WTC11 (cell line): Measurements from ENCODE around the gene CIP2A. TPM values are rescaled to one million over a fixed set of nuclear protein-coding genes. Genes with fewer than 3 reads are reported as not detected.

ENCODE experiments used
- ATAC-seq: fragments of 200-7000 bp; cut with Tn5 transposase; 2 replicates; pipeline ENCODE4 v1.10.0; 2021; ENCODE audit warnings: mild to moderate bottlenecking, moderate library complexity
- CTCF ChIA-PET: fragments of 300-600 bp; sonication (Branson Sonifier 250); formaldehyde crosslinking; loops from one replicate; lab custom pipeline; 2021; ENCODE audit warnings: antibody characterized with exemption; lab: Charles Lee
- POLR2A ChIA-PET: fragments of 350-600 bp; sonication (Branson Sonifier 250); formaldehyde crosslinking; loops from one replicate; lab custom pipeline; 2021; ENCODE audit warnings: antibody characterized with exemption; lab: Charles Lee
- DNase-seq: peaks from one replicate; pipeline ENCODE4 v3.0.0; 2021; ENCODE audit warnings: low spot score
- H3K27ac Mint-ChIP-seq: 2 replicates; pipeline ENCODE4 v1.8.0; 2021; ENCODE audit warnings: mixed read lengths
- H3K27me3 Mint-ChIP-seq: 2 replicates; pipeline ENCODE4 v1.8.0; 2021; ENCODE audit warnings: low read depth, mild to moderate bottlenecking, moderate library complexity, mixed read lengths
- H3K36me3 Mint-ChIP-seq: 2 replicates; pipeline ENCODE4 v1.8.0; 2021; ENCODE audit warnings: mixed read lengths
- H3K4me1 Mint-ChIP-seq: 2 replicates; pipeline ENCODE4 v1.8.0; 2022; ENCODE audit warnings: mixed read lengths
- H3K4me3 Mint-ChIP-seq: 2 replicates; pipeline ENCODE4 v1.8.0; 2021; ENCODE audit warnings: mild to moderate bottlenecking, moderate library complexity, mixed read lengths
- H3K9me3 Mint-ChIP-seq: 2 replicates; pipeline ENCODE4 v1.8.0; 2021; ENCODE audit warnings: mixed read lengths
- ATF1 ChIP-seq: sonication (generic); formaldehyde crosslinking; IDR thresholded peaks from 2 replicates; pipeline ENCODE4 v1.8.1; 2023; ENCODE audit warnings: mild to moderate bottlenecking, moderate library complexity, missing genetic modification reagents
- CREM ChIP-seq: sonication (generic); formaldehyde crosslinking; IDR thresholded peaks from 2 replicates; pipeline ENCODE4 v1.8.1; 2022; ENCODE audit warnings: mild to moderate bottlenecking, missing genetic modification reagents, moderate library complexity
- FOXP1 ChIP-seq: sonication (generic); formaldehyde crosslinking; IDR thresholded peaks from 2 replicates; pipeline ENCODE4 v1.8.0; 2022; ENCODE audit warnings: missing genetic modification reagents, mild to moderate bottlenecking, moderate library complexity, borderline replicate concordance
- GRHL2 ChIP-seq: fragments of 250-450 bp; sonication (Bioruptor Pico); IDR thresholded peaks from 2 replicates; pipeline ENCODE4 v1.8.0; 2022; ENCODE audit warnings: mild to moderate bottlenecking, moderate library complexity; ENCODE audit not compliant: insufficient replicate concordance, severe bottlenecking
- OVOL2 ChIP-seq: fragments of 250-450 bp; sonication (Bioruptor Pico); IDR thresholded peaks from 2 replicates; pipeline ENCODE4 v1.9.0; 2021; ENCODE audit warnings: mild to moderate bottlenecking, borderline replicate concordance
- ZNF416 ChIP-seq: fragments of 250-450 bp; sonication (Bioruptor Pico); IDR thresholded peaks from 2 replicates; pipeline ENCODE4 v1.9.0; 2021; ENCODE audit warnings: mild to moderate bottlenecking, inconsistent platforms
- total RNA-seq: library from RNA; stranded (reverse); gene quantifications from 3 replicates; pipeline ENCODE4 v1.2.3, GENCODE V29; 2021
- TF ChIP-seq, protein P1 (sequence below): sonication (generic); formaldehyde crosslinking; IDR thresholded peaks from 2 replicates; pipeline ENCODE4 v1.8.1; 2023; ENCODE audit warnings: mild to moderate bottlenecking, missing genetic modification reagents, moderate library complexity
- TF ChIP-seq, protein P2 (sequence below): fragments of 250-450 bp; sonication (Bioruptor Pico); conservative IDR thresholded peaks from 2 replicates; pipeline ENCODE4 v1.9.0; 2021; ENCODE audit warnings: mild to moderate bottlenecking
- TF ChIP-seq, protein P3 (sequence below): sonication (generic); formaldehyde crosslinking; IDR thresholded peaks from 2 replicates; pipeline ENCODE4 v1.8.0; 2022; ENCODE audit warnings: missing genetic modification reagents
- TF ChIP-seq, protein P4 (sequence below): sonication (generic); formaldehyde crosslinking; IDR thresholded peaks from 2 replicates; pipeline ENCODE4 v1.8.1; 2023; ENCODE audit warnings: mild to moderate bottlenecking, missing genetic modification reagents
- TF ChIP-seq, protein P5 (sequence below): sonication (generic); formaldehyde crosslinking; IDR thresholded peaks from 2 replicates; pipeline ENCODE4 v1.8.1; 2022; ENCODE audit warnings: missing genetic modification reagents, borderline replicate concordance
- TF ChIP-seq, protein P6 (sequence below): sonication (generic); formaldehyde crosslinking; IDR thresholded peaks from 2 replicates; pipeline ENCODE4 v1.8.1; 2022; ENCODE audit warnings: low read depth, mild to moderate bottlenecking, moderate library complexity, missing genetic modification reagents, borderline replicate concordance

Gene CIP2A
- total RNA-seq, 1 experiment from 2014 or later = 32.8 TPM

DNA sequence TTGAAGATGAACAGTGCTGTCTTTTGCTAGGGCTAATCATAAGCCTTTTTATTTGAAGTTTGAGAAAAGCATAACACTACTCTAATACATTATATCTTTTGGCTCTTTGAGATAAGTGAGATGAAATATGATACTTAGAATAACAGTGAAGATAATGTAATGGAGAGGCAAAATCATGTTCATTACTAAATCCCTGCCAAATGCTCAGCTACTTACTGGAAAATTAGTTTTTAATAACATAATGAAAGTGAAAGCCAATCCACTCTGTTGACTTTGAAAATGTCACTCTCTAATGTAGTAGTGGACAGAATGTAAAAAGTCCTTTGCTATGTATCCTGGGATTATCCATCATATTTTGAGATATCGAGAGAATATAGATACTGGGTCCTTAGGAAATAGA, 43.0 kb downstream of the CIP2A start (continued):
- TF ChIP-seq GRHL2 (CRISPR knock-in tag) (no peak), ZNF416 (no peak), CREM (CRISPR knock-in tag) (no peak), FOXP1 (CRISPR knock-in tag) (no peak), ATF1 (no peak), OVOL2 (CRISPR knock-in tag) (no peak)
- TF ChIP-seq, protein P1, sequence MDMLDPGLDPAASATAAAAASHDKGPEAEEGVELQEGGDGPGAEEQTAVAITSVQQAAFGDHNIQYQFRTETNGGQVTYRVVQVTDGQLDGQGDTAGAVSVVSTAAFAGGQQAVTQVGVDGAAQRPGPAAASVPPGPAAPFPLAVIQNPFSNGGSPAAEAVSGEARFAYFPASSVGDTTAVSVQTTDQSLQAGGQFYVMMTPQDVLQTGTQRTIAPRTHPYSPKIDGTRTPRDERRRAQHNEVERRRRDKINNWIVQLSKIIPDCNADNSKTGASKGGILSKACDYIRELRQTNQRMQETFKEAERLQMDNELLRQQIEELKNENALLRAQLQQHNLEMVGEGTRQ (CRISPR knock-in tag) = no peak
- TF ChIP-seq, protein P2, sequence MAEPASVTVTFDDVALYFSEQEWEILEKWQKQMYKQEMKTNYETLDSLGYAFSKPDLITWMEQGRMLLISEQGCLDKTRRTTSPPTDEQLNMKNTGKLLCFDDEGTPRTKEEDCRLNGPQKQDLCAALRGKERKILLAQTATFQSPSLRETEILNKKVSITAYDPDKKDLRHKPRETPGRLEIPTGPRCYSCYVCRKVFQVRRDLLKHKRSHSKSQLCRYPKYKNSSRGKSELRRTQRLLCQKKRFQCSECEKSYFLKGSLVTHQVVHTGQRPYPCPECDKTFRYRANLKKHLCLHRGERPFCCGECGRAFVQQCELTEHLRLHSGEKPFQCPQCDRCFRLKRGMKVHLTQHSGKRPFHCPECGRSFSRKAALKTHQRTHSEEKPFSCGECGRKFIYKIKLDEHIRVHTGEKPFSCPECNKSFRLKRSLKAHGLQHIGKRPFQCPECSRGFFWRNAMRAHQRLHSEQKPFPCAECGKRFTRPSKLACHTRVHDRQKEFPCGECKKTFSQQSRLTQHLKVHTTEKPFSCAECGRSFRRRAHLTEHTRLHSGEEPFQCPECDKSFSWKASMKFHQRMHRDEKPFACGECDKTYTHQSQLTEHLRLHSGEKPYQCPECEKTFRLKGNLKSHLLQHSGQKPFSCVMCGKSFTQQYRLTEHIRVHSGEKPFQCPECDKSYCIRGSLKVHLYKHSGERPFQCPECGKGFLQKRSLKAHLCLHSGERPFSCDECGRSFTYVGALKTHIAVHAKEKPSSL (CRISPR knock-in tag) = no peak
- TF ChIP-seq, protein P3, sequence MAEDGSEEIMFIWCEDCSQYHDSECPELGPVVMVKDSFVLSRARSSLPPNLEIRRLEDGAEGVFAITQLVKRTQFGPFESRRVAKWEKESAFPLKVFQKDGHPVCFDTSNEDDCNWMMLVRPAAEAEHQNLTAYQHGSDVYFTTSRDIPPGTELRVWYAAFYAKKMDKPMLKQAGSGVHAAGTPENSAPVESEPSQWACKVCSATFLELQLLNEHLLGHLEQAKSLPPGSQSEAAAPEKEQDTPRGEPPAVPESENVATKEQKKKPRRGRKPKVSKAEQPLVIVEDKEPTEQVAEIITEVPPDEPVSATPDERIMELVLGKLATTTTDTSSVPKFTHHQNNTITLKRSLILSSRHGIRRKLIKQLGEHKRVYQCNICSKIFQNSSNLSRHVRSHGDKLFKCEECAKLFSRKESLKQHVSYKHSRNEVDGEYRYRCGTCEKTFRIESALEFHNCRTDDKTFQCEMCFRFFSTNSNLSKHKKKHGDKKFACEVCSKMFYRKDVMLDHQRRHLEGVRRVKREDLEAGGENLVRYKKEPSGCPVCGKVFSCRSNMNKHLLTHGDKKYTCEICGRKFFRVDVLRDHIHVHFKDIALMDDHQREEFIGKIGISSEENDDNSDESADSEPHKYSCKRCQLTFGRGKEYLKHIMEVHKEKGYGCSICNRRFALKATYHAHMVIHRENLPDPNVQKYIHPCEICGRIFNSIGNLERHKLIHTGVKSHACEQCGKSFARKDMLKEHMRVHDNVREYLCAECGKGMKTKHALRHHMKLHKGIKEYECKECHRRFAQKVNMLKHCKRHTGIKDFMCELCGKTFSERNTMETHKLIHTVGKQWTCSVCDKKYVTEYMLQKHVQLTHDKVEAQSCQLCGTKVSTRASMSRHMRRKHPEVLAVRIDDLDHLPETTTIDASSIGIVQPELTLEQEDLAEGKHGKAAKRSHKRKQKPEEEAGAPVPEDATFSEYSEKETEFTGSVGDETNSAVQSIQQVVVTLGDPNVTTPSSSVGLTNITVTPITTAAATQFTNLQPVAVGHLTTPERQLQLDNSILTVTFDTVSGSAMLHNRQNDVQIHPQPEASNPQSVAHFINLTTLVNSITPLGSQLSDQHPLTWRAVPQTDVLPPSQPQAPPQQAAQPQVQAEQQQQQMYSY (CRISPR knock-in tag) = no peak

DNA sequence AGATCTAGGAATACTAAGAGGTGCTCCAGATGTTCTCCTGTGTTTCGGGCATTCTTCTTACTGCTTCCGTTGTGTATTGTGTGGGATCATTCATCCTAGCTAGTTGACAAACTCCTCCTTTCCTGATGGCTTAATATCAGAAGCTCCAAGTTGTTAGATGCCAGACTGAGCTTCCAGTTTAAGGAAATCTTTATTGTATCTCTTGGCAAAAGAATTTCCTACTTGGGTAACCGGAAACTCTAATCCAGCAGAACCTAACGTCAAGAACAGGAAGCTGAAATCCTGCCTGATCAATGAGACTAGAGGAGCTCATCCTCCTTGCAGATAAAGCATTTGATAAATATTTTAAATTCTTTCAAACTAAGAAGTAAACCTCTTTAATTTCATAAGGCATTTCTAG, 51.2 kb downstream of the CIP2A start:
- Mint-ChIP-seq H3K4me1 (peaks cover 20% of the 10 kb centered on the region), H3K27ac (no peak overlapping the region), H3K27me3 (no peaks in the 10 kb centered on the region), H3K4me3 (no peak overlapping the region), H3K9me3 (peaks cover 2% of the 10 kb centered on the region), H3K36me3 (peaks cover 7% of the 10 kb centered on the region)
- DNase-seq = no peak
- TF ChIP-seq, protein P4, sequence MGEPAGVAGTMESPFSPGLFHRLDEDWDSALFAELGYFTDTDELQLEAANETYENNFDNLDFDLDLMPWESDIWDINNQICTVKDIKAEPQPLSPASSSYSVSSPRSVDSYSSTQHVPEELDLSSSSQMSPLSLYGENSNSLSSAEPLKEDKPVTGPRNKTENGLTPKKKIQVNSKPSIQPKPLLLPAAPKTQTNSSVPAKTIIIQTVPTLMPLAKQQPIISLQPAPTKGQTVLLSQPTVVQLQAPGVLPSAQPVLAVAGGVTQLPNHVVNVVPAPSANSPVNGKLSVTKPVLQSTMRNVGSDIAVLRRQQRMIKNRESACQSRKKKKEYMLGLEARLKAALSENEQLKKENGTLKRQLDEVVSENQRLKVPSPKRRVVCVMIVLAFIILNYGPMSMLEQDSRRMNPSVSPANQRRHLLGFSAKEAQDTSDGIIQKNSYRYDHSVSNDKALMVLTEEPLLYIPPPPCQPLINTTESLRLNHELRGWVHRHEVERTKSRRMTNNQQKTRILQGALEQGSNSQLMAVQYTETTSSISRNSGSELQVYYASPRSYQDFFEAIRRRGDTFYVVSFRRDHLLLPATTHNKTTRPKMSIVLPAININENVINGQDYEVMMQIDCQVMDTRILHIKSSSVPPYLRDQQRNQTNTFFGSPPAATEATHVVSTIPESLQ (CRISPR knock-in tag) = no peak
- TF ChIP-seq, protein P5, sequence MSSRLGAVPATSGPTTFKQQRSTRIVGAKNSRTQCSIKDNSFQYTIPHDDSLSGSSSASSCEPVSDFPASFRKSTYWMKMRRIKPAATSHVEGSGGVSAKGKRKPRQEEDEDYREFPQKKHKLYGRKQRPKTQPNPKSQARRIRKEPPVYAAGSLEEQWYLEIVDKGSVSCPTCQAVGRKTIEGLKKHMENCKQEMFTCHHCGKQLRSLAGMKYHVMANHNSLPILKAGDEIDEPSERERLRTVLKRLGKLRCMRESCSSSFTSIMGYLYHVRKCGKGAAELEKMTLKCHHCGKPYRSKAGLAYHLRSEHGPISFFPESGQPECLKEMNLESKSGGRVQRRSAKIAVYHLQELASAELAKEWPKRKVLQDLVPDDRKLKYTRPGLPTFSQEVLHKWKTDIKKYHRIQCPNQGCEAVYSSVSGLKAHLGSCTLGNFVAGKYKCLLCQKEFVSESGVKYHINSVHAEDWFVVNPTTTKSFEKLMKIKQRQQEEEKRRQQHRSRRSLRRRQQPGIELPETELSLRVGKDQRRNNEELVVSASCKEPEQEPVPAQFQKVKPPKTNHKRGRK (CRISPR knock-in tag) = no peak
- TF ChIP-seq, protein P6, sequence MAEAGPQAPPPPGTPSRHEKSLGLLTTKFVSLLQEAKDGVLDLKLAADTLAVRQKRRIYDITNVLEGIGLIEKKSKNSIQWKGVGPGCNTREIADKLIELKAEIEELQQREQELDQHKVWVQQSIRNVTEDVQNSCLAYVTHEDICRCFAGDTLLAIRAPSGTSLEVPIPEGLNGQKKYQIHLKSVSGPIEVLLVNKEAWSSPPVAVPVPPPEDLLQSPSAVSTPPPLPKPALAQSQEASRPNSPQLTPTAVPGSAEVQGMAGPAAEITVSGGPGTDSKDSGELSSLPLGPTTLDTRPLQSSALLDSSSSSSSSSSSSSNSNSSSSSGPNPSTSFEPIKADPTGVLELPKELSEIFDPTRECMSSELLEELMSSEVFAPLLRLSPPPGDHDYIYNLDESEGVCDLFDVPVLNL (CRISPR knock-in tag) = no peak
- CTCF ChIA-PET = interaction anchor here (1.0 kb wide), 1 partner anchor 15 kb away, joined by 3 read pairs; no protein-coding TSS in a partner anchor
- POLR2A ChIA-PET = interaction anchor here (0.6 kb wide), 1 partner anchor 161 kb away, joined by 7 read pairs; no protein-coding TSS in a partner anchor
- no peak for ATAC-seq
